DMS114 treated with DMSO at 0.1 percent for 48 hours (cell line): ENCODE measurements around the gene NHERF1.

ENCODE experiments used
- DNase-seq: peaks from one replicate; lab custom pipeline; 2025; ENCODE audit not compliant: unreplicated experiment; lab: John Stamatoyannopoulos, UW

NHERF1 gene

DNA sequence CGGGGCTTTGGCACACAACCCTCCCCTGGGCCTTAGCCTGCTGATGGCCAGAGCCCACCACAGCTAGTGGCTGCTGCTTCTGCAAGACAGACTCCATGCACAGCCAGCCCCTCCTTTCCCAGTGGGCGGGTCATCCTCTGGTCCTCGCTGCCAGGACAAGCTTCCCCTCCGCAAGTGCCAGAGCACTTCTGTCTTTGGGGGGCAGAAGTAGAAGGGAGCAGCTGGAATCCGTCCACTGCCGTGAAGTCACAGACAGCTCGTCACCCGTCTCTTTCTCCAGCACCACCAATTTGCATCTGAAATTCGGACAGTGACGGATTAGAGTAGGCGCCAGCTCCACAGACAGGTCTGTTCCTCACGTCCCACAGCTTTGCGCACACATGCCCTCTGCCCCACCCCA is 59.0 kb downstream of the NHERF1 start:
- no peak for DNase-seq

DNA sequence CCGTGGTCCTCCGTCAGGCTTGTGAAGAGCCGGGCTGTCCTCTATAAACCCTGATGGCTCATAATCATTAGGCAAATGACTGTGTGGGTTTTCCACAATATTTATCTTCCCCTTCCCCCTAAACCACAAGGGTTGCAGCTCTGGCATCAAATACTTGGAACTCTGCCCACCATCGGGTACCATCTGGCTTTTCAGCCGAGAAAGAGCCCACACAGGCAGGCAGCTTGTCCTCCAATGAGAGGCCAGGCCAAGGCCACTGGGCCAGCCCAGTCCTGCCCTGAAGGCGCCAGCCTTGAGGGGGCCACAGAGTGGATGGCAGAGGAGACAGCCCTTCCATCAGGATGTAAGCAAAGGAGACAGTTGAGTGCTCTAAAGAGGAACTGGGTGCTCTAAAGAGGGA is 59.5 kb downstream of the NHERF1 start:
- no peak for DNase-seq

DNA sequence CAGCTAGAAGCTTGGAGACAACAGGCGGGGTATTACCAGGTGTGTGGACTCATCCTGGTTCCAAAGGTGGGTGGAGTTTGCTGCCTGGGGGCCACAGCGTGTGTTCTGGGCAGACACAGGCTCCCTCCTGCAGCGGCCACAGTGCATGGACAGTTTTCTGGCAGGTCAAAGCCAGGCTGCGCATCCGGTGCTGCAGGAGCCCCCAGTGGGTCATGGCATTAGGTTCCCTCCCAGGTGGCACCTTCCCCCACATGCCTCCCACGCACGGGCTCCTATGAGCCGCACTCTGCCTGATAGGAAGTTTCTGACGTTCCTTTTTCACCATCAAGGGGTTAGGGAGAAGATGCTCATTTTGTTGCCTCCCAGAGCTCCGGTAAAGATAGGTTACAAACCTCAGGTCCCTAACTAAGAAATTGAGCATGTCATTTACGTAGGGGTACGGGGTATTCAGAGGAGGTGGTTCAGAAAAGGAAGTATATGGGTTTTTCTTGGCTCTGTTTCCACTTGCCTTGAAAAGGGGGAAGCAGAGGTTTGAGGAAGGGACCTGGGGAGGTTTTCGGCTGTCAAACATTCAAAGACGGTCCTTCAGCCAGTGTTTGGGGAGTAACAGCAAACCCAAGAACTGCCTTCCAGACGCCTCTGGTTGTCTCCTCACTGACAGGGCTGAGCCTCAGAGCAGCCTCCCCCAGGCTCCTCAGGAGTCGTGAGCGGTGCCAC is 60.4 kb downstream of the NHERF1 start:
- no peak for DNase-seq

DNA sequence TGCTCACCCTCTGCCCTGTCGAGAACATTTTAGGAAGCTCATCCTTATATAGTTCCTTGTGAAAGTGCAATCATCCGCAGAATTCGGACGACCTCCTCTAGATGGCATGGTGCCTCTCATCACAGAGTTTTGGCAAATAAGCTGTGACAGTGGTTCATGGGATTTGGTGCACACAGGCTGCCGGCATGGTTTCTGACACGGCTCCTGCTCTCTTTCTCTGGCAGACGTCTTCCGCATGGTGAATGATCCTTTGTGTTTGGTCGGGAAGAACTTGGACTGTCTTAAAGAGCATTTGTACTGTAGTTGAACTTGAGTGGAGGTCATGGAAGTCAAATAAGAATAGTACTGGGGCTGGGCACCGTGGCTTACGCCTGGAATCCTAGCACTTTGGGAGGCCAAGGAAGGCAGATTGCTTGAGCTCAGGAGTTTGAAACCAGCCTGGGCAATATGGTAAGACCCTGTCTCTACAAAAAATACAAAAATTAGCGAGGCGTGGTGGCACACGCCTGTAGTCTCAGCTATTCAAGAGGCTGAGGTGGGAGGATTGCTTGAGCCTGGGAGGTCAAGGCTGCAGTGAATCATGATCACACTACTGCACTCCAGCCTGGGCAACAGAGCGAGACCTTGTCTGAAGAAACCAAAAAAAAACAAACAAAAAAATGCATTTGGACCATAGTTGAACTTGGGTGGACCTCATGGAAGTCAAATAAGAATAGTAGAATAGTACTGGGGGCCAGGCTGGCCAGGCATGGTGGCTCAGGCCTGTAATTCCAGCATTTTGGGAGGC is 62.5 kb downstream of the NHERF1 start:
- no peak for DNase-seq

DNA sequence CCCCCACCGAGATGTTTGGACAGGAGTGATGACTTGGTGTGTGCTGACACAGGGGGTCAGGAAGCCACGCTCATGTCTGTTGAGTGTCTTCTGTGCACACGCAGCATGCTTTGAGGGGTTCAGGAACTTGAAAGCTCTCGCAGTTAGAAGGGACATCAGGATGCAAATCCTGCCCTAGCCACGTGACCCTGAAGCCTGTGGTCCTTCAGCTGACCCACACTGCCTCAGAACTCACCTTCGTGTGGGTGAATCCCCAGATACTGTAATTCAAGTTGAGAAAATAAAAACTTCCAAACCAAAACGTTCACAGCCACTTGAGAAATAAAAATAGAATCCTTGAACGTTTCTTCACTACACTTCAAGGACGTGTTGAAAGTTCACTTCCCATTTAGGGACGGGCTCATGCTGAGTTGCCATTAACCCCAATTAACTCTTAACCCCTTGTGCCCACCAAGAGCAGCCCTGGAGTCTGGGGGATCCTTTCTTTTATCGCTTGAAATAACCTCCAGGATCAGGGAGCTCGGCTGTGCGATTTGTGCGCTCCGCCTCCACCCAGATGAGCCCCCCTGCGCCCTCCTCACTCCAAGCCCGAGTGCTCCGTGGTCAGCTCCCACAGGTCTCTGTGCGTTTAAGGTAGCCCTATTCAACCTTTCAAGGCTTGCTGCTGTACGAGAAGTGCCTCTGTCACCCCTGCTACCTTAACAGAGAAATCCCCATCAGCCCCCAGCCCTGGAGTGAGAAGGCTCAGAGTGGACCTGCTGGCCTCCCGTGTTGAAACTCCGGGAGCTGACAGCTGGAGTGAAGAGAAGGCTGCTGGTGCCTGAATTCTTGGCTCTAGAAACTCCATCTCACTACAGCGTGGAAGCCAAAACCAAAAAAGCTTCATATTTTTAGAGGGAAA is 63.9 kb downstream of the NHERF1 start:
- DNase-seq, result no peak

DNA sequence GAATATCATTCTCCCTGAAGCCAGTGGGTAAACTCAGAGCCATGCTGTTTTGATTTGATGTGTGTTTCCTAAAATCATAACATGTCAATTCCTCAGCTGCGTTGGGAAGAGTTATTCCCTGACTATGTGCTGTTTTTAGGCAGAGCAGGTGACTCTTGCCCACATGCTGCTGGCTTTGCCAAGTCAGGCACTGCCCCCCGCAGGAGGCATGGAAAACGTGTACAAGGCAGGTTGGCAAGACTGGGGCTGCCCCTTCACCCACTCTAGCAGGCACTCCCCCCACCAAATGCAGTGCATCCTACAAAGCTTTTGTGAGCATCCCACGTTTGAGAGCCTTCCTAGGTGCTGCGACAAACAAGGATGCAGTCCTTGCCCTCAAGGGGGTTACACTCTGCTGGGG is 66.0 kb downstream of the NHERF1 start:
- no peak for DNase-seq

DNA sequence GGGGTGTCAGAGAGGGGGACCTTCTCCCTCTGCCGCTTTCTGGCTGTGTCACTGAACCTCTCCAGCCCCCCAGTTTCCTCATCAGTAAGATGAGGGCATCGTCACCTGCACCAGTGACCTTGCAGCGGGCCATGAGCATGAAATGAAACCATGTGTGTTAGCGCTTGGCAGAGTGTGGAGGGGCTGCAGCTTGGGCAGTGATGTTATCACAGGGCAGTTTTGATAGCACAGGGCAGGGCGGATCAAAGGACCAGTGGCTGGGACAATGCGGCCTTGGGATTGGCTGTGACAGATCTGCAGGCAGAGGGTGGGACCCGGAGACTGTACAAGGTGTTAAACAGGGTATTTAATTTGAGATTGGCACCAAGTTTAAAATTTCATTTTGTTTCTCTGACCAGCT is 66.6 kb downstream of the NHERF1 start:
- DNase-seq, result no peak

DNA sequence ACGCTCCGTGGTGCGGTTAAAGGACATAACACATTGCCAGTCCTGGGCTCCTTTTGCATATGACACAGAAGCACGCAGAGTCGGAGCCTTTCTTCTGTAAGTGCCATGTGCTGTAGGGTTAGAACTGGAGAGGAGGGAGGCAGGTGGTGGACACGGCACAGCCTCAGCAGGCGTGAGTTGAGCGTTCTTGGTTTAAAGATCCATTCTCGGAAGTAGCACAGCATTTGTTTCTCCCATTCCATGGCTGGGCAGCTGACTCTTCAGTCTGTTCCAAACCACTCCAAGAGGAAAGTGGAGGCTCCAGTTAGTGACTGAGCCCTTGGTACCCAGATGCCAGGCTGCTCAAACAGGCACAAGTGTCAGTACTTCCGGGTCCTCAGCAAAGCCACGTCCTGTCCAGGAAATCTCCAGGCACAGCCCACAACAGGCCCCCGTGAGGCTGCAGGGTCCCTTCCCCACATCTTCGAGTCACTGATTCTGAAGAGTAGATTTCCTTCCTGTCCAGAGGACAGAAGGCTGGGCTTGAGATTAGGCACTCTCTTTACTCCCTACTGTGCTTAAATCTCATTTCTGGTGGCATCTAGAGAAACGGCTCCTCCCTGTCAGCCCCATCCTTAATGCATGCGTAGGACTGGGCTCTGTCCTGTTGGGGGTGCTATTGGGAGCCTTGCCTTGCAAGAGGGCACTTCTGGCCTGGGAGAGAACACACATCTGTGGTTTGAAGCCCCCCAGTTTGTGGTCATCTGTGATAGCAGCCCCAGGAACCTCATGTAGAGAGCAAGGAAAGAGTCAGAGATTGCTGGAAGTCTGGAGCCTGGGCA is 67.3 kb downstream of the NHERF1 start:
- DNase-seq, result no peak

DNA sequence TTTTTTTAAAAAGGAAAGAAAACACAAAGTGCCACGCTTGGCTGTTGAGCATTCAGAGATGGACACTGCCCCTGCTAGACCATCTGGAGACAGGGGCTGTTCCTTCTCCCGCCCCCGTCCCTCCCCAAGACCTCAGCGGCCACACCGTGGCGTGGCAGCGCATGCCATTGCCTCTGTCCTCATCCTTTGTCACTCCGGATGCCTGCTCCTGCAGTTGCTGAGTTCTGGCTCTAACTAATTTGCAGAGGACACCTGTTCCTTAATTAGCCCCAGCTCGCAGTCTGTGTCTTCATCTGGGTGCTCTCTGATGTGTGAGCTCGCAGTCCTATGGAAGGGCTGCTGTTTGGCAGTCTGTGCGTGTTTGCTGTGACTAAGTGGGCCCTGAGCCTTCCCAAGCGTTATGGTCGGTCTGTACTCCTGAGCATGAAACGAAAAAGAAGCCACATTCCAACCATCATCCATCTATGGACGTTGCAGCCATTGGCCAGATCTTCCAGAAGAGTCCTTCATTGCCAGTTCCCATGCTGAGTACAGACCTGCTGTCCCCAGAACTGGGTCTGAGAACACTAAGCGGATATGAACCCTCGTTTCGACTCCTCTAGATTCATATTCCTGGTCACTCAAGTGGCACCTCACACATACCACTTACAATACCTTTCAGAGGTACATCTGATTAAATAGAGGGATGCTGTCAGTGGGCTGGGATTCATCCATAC is 68.6 kb downstream of the NHERF1 start:
- no peak for DNase-seq

DNA sequence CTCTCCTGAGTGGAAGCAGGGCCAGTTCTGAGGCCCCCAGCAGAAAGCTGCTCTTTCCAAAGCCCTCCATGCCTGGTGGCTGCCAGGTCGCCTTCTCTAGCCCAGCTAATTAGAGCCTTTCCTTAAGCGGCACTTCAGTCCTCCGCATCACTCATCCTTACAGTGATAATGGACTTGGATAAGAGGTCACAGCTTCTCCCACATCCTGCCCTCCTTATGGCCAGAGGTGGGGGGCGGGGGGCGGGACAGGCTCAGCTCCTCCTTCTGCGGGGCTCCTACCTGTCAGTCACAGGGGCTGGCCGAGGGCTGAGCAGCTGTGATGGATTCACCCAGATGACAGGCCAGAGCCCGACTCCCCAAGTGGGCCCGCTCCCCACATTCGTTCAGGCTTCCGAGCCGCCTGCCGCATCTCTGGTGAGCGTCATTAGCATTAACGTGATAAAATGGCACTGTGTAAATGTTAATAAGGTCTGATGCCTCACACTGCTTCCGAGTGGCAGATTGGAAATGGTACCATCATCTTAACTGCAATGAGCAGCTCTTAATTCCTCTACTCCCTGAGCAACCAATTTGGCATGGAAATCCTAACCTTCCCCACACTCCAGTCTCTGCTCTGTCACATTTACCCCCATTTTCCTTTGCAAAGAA is 70.0 kb downstream of the NHERF1 start:
- DNase-seq, result no peak
